ENCODE results near the gene NTNG1. TPM values are rescaled to one million over a fixed set of nuclear protein-coding genes. Genes with fewer than 3 reads are reported as not detected.

NTNG1 gene
- total and polyA plus RNA-seq, 10 of the 15 experiments (the other 5 are each of a cell fraction or from before 2014, with no cell fraction given) = 0.18 to 2.3 (median 1.1) TPM; not detected in 1

GRCh38 chr1:107473065-107473464 is 332.2 kb downstream of the NTNG1 start:
- Histone ChIP-seq H3K4me2 (ENCODE audit: control insufficient read depth, insufficient read depth) (no peak overlapping the region), H2AFZ (ENCODE audit: control insufficient read depth, low read depth, low read length) (no peak overlapping the region), H3K79me2 (ENCODE audit: control insufficient read depth, insufficient read depth, low read length) (no peaks in the 10 kb centered on the region), H3K27me3 (replicated peaks in 1 of 2; ENCODE audit: control insufficient read depth in 2 of 2, insufficient read depth in 2 of 2, low read length in 1 of 2) (no peaks in the 10 kb centered on the region), H4K20me1 (ENCODE audit: control insufficient read depth, insufficient read depth) (no peaks in the 10 kb centered on the region), H3K9me3 (replicated peaks; ENCODE audit: control insufficient read depth, insufficient read depth, low read length) (no peaks in the 10 kb centered on the region), H3K4me1 (ENCODE audit: control insufficient read depth, insufficient read depth, low read length) (peaks cover 5% of the 10 kb centered on the region; the same call in 1 of the 2 replicates), H3K9ac (ENCODE audit: control insufficient read depth, insufficient read depth, low read length) (no peak overlapping the region), H3K36me3 (ENCODE audit: control insufficient read depth in 2 of 2, insufficient read depth in 2 of 2, low read length in 1 of 2) (no peaks in the 10 kb centered on the region), H3K27ac (ENCODE audit: control insufficient read depth, insufficient read depth) (no peak overlapping the region), H3K4me3 (no peak overlapping the region)
- FAIRE-seq (no peak), DNase-seq (ENCODE audit: low read depth, low spot score) (no peak), ATAC-seq (peak; percentile 53)
- whole genome bisulfite sequencing (ENCODE audit: insufficient coverage, insufficient replicate concordance, low lambda C conversion rate, missing lambda C conversion rate) = 0% methylated on average over 2 of the region's 2 CpGs
- POLR2A ChIA-PET = interaction anchor here (0.9 to 1.4 kb wide), 3 partner anchors 14 to 41 kb away, joined by 3 to 6 read pairs (median 3); no protein-coding TSS in a partner anchor
- CTCF ChIA-PET = interaction anchor here (0.9 to 8.8 kb wide), 9 partner anchors 8 to 196 kb away, joined by 3 to 124 read pairs (median 6); no protein-coding TSS in a partner anchor
- in situ Hi-C loops (cut with MboI) = loop anchor here (25.0 kb wide), 1 partner anchor 1064 kb away; no protein-coding TSS in a partner anchor
- RAD21 ChIA-PET (ENCODE audit: unreplicated experiment) = interaction anchor here (0.8 to 3.5 kb wide), 4 partner anchors 23 to 56 kb away, joined by 3 to 30 read pairs (median 3); no protein-coding TSS in a partner anchor
- SMC1A ChIA-PET (ENCODE audit: uncharacterized antibody, unreplicated experiment) = interaction anchor here (0.9 to 12.2 kb wide), 12 partner anchors 10 to 196 kb away, joined by 3 to 156 read pairs (median 4); no protein-coding TSS in a partner anchor
- intact Hi-C loops (cut with micrococcal nuclease; ENCODE audit: unreplicated experiment) = no loop called here
- no TSS peak for BruUV-seq (replicated peaks)
- TF ChIP-seq FOXM1 (IDR thresholded peaks at IDR 0.05; ENCODE audit: low read depth, low read length) (peak; percentile 41; the same call in 1 of the 2 replicates), MLLT1 (IDR thresholded peaks at IDR 0.05) (no peak), MEF2B (IDR thresholded peaks at IDR 0.05; ENCODE audit: partially characterized antibody, poor library complexity, severe bottlenecking) (no peak), SREBF2 (IDR thresholded peaks at IDR 0.05; ENCODE audit: low read length) (no peak), ZBTB4 (CRISPR knock-in tag; IDR thresholded peaks at IDR 0.05) (no peak), STAT1 (conservative IDR thresholded peaks at IDR 0.05) (no peak), MEF2A (IDR thresholded peaks at IDR 0.05; ENCODE audit: insufficient read depth, low read depth, low read length) (peak; percentile 75; the same call in 1 of the 2 replicates), HDAC2 (IDR thresholded peaks at IDR 0.05) (no peak), CHD2 (IDR thresholded peaks at IDR 0.05; ENCODE audit: borderline replicate concordance, low read depth, low read length) (no peak), BMI1 (IDR thresholded peaks at IDR 0.05; ENCODE audit: borderline replicate concordance) (no peak), ZNF622 (IDR thresholded peaks at IDR 0.05) (no peak), RAD51 (IDR thresholded peaks at IDR 0.05) (no peak), POLR2AphosphoS5 (IDR thresholded peaks at IDR 0.05; ENCODE audit: low read length) (no peak), CTCF (IDR thresholded peaks at IDR 0.05 in 2 of 3, conservative IDR thresholded peaks at IDR 0.05 in 1 of 3; ENCODE audit: control insufficient read depth in 2 of 3, extremely low read depth in 1 of 3, insufficient read depth in 1 of 3, low read depth in 3 of 3, low read length in 3 of 3) (no peak)
